Transverse colon (tissue), 4 donors: ENCODE measurements around the gene SERTM1.

Experiments used
- POLR2AphosphoS5 ChIP-seq, 3 donors: sonication (generic); formaldehyde crosslinking; IDR thresholded peaks; one replicate each; pipeline ENCODE4 v1.6.1; 2016; ENCODE audit warnings: antibody characterized with exemption in 3 of 3
- TF ChIP-seq, protein P1 (sequence below), 5 experiments: fragments of 200-600 bp in 3 of 5; fragments of 450-650 bp in 2 of 5; sonication (generic) in 3 of 5; IDR thresholded peaks; 1 replicate in 2 of 5; 2 replicates in 3 of 5; pipeline ENCODE4 v1.5.1; 2016 to 2017; ENCODE audit warnings: antibody characterized with exemption in 5 of 5, inconsistent platforms in 3 of 5, mild to moderate bottlenecking in 2 of 5, moderate library complexity in 1 of 5

DNA sequence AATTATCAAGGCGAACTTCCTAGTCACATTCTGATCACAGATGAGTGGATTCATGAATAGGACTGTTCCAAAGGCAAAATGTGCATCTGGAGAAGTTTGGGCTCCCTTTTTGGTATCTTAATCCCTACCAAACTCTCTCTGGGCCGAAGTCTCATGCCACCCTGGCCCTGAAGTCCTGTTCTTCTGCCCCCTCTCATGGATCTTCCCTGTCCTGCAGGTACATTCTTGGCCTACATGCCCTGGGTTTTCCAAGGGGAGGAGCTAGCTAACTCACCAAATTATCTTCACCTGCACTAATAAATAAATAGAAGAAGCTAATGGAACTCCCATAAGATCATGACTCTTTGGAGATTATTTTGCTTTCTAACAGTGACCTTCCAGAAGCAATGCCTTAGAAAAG is 50.3 kb downstream of the SERTM1 start:
- no peak for TF ChIP-seq POLR2AphosphoS5 (IDR thresholded peaks at IDR 0.05)
- TF ChIP-seq, protein P1, sequence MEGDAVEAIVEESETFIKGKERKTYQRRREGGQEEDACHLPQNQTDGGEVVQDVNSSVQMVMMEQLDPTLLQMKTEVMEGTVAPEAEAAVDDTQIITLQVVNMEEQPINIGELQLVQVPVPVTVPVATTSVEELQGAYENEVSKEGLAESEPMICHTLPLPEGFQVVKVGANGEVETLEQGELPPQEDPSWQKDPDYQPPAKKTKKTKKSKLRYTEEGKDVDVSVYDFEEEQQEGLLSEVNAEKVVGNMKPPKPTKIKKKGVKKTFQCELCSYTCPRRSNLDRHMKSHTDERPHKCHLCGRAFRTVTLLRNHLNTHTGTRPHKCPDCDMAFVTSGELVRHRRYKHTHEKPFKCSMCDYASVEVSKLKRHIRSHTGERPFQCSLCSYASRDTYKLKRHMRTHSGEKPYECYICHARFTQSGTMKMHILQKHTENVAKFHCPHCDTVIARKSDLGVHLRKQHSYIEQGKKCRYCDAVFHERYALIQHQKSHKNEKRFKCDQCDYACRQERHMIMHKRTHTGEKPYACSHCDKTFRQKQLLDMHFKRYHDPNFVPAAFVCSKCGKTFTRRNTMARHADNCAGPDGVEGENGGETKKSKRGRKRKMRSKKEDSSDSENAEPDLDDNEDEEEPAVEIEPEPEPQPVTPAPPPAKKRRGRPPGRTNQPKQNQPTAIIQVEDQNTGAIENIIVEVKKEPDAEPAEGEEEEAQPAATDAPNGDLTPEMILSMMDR (IDR thresholded peaks at IDR 0.05) = no peak
